Measurements from ENCODE around the gene PDE3A. TPM values are rescaled to one million over a fixed set of nuclear protein-coding genes. Genes with fewer than 3 reads are reported as not detected.

Gene PDE3A
- total RNA-seq, 1 experiment from 2014 or later, result 0.12 TPM

DNA sequence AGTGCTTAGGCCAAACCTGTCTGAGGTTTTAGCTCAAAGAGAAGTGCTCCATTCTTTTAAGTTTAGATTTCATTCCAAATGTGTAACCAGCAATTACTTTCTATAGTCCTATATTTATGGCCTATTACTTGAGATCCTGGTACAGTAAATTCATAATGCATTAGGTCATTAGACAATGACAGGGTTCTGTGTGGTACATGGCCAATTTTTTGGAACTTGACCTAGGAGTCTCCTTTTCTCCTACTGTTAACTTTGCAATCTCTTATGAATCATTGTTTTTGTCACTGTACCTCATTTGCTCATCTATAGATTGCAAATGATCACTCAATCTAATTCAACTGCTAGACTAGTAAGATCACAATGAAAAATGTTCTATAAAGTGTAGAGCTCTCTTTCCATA is 136.7 kb downstream of the PDE3A start (continued):
- no peak for TF ChIP-seq EGR1 (IDR thresholded peaks at IDR 0.05; ENCODE audit: low read depth)

DNA sequence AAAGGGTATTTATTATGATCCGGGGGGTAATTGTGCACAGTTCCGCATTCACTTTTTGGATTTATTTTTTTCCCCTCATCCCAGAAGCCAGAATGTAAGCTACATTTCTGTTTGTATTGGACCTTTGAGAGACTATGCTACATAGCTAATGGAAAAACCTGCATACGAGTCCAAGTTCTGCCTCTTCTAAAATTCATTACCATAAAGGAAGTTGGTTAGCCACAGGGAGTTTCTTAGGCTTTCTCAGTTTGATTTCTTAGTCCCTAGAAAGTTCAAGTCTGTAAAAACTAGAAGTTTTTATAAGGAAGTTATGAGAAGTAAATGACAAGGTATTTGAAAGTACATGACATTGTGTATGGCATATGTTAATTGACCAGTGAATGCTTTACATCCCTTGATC is 138.7 kb downstream of the PDE3A start:
- ChIA-PET POLR2A (no interaction called here), CTCF (no interaction called here), RAD21 (ENCODE audit: low non-redundant PET in 1 of 2, low total read pairs in 2 of 2, uncharacterized antibody in 2 of 2, unreplicated experiment in 2 of 2) (no interaction called here)
- DNase-seq (ENCODE audit: low read depth, low spot score) (no peak), ATAC-seq (no peak)
- Histone ChIP-seq H3K36me3 (ENCODE audit: control insufficient read depth in 1 of 2, insufficient read depth in 2 of 2, low read length in 2 of 2) (no peaks in the 10 kb centered on the region), H3K4me2 (ENCODE audit: low read length) (no peak overlapping the region), H2AFZ (ENCODE audit: low read depth, low read length, poor library complexity, severe bottlenecking) (no peak overlapping the region), H3K9me2 (ENCODE audit: insufficient read depth) (no peaks in the 10 kb centered on the region), H4K20me1 (ENCODE audit: insufficient read depth) (no peaks in the 10 kb centered on the region), H3K4me3 (replicated peaks in 1 of 2; ENCODE audit: low read depth in 1 of 2, low read length in 2 of 2) (no peak overlapping the region), H3K9me3 (ENCODE audit: control insufficient read depth in 1 of 2, insufficient read depth in 1 of 2, low read depth in 1 of 2, low read length in 2 of 2) (no peaks in the 10 kb centered on the region), H3K79me2 (ENCODE audit: insufficient read depth, low read length) (no peaks in the 10 kb centered on the region), H3K27ac (ENCODE audit: low read depth, low read length) (no peak overlapping the region), H3K27me3 (ENCODE audit: insufficient read depth, low read length) (no peaks in the 10 kb centered on the region), H3K4me1 (ENCODE audit: control insufficient read depth in 1 of 2, insufficient read depth in 2 of 2, low read length in 2 of 2) (no peaks in the 10 kb centered on the region), H3K9ac (ENCODE audit: low read length) (no peak overlapping the region)
- no peak for TF ChIP-seq SIN3A (IDR thresholded peaks at IDR 0.05; ENCODE audit: low read depth)
- no peak for TF ChIP-seq RAD21 (IDR thresholded peaks at IDR 0.05; ENCODE audit: low read depth)
- TF ChIP-seq YY1 (IDR thresholded peaks at IDR 0.05; ENCODE audit: extremely low read depth, insufficient replicate concordance, low read depth, low read length), result no peak
- TF ChIP-seq, protein P1, sequence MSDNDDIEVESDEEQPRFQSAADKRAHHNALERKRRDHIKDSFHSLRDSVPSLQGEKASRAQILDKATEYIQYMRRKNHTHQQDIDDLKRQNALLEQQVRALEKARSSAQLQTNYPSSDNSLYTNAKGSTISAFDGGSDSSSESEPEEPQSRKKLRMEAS (IDR thresholded peaks at IDR 0.05), result no peak
- TF ChIP-seq, protein P2, sequence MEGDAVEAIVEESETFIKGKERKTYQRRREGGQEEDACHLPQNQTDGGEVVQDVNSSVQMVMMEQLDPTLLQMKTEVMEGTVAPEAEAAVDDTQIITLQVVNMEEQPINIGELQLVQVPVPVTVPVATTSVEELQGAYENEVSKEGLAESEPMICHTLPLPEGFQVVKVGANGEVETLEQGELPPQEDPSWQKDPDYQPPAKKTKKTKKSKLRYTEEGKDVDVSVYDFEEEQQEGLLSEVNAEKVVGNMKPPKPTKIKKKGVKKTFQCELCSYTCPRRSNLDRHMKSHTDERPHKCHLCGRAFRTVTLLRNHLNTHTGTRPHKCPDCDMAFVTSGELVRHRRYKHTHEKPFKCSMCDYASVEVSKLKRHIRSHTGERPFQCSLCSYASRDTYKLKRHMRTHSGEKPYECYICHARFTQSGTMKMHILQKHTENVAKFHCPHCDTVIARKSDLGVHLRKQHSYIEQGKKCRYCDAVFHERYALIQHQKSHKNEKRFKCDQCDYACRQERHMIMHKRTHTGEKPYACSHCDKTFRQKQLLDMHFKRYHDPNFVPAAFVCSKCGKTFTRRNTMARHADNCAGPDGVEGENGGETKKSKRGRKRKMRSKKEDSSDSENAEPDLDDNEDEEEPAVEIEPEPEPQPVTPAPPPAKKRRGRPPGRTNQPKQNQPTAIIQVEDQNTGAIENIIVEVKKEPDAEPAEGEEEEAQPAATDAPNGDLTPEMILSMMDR (IDR thresholded peaks at IDR 0.05 in 2 of 3, conservative IDR thresholded peaks at IDR 0.05 in 1 of 3; ENCODE audit: borderline replicate concordance in 1 of 3, insufficient read depth in 1 of 3, low read depth in 2 of 3, low read length in 2 of 3), result no peak
- no peak for TF ChIP-seq POLR2A (IDR thresholded peaks at IDR 0.05; ENCODE audit: borderline replicate concordance, extremely low read depth, insufficient read depth, insufficient read length)
- no peak for TF ChIP-seq SP1 (IDR thresholded peaks at IDR 0.05; ENCODE audit: low read depth)
- TF ChIP-seq, protein P3, sequence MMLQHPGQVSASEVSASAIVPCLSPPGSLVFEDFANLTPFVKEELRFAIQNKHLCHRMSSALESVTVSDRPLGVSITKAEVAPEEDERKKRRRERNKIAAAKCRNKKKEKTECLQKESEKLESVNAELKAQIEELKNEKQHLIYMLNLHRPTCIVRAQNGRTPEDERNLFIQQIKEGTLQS (IDR thresholded peaks at IDR 0.05), result no peak
- no peak for TF ChIP-seq ZNF274 (IDR thresholded peaks at IDR 0.05; ENCODE audit: low read depth, low read length)
- TF ChIP-seq SRF (IDR thresholded peaks at IDR 0.05; ENCODE audit: low read depth), result no peak
- no peak for TF ChIP-seq TCF7L2 (IDR thresholded peaks at IDR 0.05; ENCODE audit: borderline replicate concordance, extremely low read depth, insufficient read depth, insufficient read length)
- no peak for TF ChIP-seq ELF1 (IDR thresholded peaks at IDR 0.05; ENCODE audit: borderline replicate concordance, low read depth)
- no peak for TF ChIP-seq REST (IDR thresholded peaks at IDR 0.05; ENCODE audit: low read depth)
- no peak for TF ChIP-seq CEBPB (IDR thresholded peaks at IDR 0.05; ENCODE audit: low read depth)
- TF ChIP-seq POLR2AphosphoS5 (IDR thresholded peaks at IDR 0.05; ENCODE audit: low read depth, low read length), result no peak
- no peak for TF ChIP-seq EZH2phosphoT487 (IDR thresholded peaks at IDR 0.05; ENCODE audit: borderline replicate concordance)
- BruUV-seq (replicated peaks), result no TSS peak
- intact Hi-C loops (cut with micrococcal nuclease), result no loop called here

All from HCT116 (cell line).